ENCODE data around the gene STAT1. TPM values are rescaled to one million over a fixed set of nuclear protein-coding genes. Genes with fewer than 3 reads are reported as not detected.

Gene STAT1
- total RNA-seq (2014; rRNA removed; shearing (Covaris generic)) = 25.7 and 34.1 TPM in 2 replicates

DNA sequence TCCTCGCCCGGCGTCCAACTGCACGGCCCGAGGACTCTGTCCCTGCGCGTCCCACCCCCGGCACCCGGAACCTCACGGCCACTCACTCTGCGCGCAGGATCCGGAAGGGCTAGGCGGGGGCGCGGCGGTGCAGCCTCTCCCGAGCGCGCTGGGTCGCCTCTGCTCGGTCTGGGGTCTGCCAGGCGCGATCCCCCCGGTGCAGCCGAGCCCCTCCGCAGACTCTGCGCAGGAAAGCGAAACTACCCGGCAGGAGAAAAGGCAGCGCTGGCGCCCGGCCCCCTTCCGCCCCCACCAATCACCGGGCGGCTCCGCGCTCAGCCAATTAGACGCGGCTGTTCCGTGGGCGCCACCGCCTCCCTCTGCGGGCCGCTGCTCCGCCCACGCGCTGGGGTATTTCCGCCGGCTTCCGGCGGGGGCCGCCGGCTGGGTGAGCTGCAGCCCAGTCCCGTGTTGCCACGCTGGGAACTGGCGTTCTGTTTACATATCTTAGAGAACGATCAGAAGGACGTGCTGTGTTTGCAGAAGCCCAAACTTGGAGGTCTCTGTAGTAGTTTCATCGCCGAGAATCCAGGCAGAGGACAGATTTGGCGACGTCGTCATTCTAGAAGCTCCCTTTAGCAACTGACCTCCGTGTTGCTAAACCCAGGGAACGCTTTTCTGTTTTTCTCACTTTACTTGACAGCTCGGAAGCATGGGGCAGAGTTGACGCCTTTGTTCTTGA, at the start of gene STAT1:
Gene STAT1 (minus strand): TSS at position 240 of the 721 bp plus-strand sequence. CDS start 4,168 bp downstream, outside the sequence.
- Histone ChIP-seq H3K36me3 (replicated peaks; ENCODE audit: control insufficient read depth, insufficient read depth, low read length) (no peaks in the 10 kb centered on the region; the same call in 1 of the 2 replicates), H3K27me3 (ENCODE audit: control insufficient read depth, insufficient read depth, low read length) (peaks cover 12% of the 10 kb centered on the region), H3K4me3 (ENCODE audit: insufficient read depth, low read depth, low read length) (peak within 1 kb of the TSS; percentile 87)
- peak; percentile 98 for DNase-seq

DNA sequence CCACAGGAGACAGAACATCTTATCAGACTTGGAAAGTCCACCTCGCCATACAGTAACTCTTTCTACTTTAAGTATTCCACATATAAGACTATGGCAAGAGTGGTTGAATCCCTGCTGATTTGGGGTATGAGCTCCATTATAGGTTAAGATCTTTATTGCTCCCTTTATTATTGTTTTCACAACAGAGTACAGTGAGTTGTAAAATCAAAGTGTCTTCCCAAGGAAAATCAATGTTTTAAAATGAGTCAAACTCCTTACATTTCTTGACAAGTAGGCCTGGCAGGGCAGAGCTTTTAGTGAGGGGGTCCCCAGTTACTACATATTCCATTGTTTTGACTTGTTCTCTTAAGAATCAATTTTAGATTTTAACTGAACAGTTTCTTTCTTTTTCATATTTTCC, 49.6 kb upstream of the STAT1 start:
- no peaks in the 10 kb centered on the region for H3K36me3 ChIP-seq (replicated peaks; ENCODE audit: control insufficient read depth, insufficient read depth, low read length)
- H3K27me3 ChIP-seq (ENCODE audit: control insufficient read depth, insufficient read depth, low read length) = no peaks in the 10 kb centered on the region
- H3K4me3 ChIP-seq (ENCODE audit: insufficient read depth, low read depth, low read length) = no peak overlapping the region
- DNase-seq = no peak

DNA sequence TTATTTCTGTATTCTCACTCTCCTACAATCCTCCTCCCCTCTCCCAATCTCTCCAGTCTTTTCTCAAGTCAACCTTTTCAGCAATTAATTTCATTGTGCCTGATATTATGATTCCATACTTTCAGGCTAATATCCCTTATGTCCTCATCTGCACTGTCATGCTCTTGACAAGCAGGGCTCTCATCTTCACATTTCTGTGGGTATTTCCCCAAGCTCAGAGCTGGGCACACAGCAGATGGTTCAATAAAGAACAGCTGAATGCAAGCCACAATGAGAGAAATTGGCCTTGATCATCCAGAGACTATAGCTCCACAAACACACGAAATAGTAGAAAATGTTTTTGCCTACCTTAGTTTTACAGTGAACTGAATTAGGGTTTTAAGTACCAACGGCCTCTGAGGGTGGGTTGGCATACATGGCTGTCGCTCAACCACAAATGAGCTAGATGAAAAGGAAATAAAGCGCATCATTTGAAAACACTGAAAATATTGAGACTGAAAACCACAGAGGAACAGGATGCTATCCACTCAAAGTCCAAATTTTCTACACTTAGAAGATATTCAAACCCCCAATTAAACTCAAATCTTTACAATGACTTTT, 47.5 kb upstream of the STAT1 start:
- no peak for DNase-seq
- no peak overlapping the region for H3K4me3 ChIP-seq (ENCODE audit: insufficient read depth, low read depth, low read length)
- no peaks in the 10 kb centered on the region for H3K36me3 ChIP-seq (replicated peaks; ENCODE audit: control insufficient read depth, insufficient read depth, low read length)

DNA sequence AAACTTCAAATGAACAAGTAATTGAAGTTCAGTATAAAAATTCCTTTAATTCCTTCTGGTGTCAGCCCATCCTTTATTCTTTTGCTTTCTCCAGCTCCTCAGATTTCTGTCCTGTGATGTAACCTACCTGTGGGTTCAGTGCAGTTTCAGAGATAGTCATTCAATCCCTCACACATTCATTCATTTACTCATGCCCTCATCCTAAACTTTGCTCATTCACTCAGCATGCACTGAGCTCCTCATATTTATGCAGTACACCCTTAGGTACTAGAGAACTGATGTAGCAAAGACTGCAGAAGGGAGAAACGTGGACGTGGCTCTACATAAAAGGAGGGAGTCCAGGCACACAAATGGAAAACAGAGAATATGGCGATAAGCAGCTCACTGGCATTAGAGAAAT, 45.3 kb upstream of the STAT1 start:
- Histone ChIP-seq H3K4me3 (ENCODE audit: insufficient read depth, low read depth, low read length) (no peak overlapping the region), H3K36me3 (replicated peaks; ENCODE audit: control insufficient read depth, insufficient read depth, low read length) (no peaks in the 10 kb centered on the region), H3K27me3 (ENCODE audit: control insufficient read depth, insufficient read depth, low read length) (no peaks in the 10 kb centered on the region)
- no peak for DNase-seq

More for the DNA sequence above, 47.5 kb upstream of the STAT1 start:
- no peaks in the 10 kb centered on the region for H3K27me3 ChIP-seq (ENCODE audit: control insufficient read depth, insufficient read depth, low read length)

DNA sequence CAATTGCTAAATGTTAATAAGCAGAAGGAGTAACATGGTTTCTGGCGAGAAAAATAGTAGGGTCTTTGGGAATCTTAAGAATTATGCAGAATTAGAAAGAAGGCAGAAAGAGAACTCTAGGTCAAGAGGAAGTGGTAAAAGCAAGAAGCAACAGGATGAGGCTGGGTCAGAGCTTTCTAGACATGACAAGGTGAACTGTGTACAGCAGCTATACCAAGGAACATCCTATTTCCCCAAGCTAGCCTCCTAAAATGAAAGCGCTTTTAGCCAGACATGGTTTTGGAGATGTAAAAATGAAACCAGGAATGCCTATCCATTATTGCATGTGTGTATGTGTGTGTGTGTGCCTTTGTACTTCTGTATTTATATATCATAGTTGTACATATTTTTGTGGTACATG, 42.3 kb upstream of the STAT1 start:
- H3K4me3 ChIP-seq (ENCODE audit: insufficient read depth, low read depth, low read length) = no peak overlapping the region
- DNase-seq = no peak
- no peaks in the 10 kb centered on the region for H3K27me3 ChIP-seq (ENCODE audit: control insufficient read depth, insufficient read depth, low read length)
- no peaks in the 10 kb centered on the region for H3K36me3 ChIP-seq (replicated peaks; ENCODE audit: control insufficient read depth, insufficient read depth, low read length)

DNA sequence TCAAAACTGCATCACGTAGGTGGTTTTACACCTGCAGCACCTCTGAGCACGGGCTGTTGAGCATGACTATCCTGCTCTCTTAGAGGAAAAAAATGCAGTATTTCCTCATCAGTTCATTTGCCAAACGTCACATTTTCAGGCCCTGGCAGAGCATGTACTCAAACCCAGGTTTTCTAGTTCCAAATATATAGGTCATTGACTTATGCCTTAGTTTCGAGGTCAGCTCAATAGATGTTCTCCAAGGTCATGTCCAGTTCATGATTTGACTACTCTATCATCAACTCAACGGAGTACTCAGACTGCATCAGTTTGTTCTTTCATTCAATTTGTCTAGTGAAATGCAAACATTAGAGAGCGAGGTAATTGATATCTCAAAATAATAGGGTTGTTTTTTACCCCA, 39.3 kb upstream of the STAT1 start:
- DNase-seq = no peak
- Histone ChIP-seq H3K36me3 (replicated peaks; ENCODE audit: control insufficient read depth, insufficient read depth, low read length) (no peaks in the 10 kb centered on the region), H3K27me3 (ENCODE audit: control insufficient read depth, insufficient read depth, low read length) (no peaks in the 10 kb centered on the region), H3K4me3 (ENCODE audit: insufficient read depth, low read depth, low read length) (no peak overlapping the region)

DNA sequence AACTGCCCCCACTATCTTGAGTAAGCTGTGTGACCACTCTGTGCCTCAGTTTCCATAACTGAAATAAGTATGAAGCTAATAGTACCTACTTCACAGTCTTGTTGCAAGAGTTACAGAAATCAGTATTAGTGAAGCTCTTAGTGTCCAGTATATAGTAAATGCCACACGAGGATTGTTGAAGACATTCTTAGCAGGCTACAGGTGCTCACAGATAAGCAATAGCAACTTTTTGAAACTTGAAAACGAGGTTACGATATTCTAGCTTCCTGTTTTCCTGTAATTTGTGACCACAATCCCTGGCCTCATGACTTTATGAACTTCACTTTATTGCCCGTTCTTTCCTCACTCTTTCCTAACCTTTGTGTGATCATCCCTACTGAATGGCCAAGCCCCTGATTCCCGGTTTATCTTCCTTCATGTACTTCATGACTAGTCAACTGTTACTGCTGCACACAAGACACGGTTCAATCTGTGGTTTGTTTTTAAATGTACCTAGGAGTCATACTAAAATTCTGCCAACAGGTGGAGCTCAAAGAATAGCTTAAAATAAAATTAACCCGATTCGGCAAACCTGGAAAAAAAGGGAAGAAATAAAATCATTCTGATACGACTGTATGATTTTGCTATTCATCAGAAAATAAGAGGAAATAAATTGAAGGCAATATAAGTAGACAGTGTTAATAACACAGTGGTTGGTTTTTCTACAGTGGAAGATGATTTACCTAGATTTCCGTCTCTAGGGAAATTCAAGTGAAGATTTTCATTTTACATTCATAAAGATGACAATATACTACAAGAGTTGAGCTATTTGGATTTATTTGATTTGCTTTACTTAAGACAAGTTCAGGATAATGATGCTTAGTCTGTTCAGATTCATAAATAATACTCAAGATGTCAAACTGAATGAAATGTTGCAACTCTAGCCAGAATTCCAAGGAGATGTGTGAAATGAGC, 38.1 kb upstream of the STAT1 start:
- Histone ChIP-seq H3K36me3 (replicated peaks; ENCODE audit: control insufficient read depth, insufficient read depth, low read length) (no peaks in the 10 kb centered on the region), H3K27me3 (ENCODE audit: control insufficient read depth, insufficient read depth, low read length) (no peaks in the 10 kb centered on the region), H3K4me3 (ENCODE audit: insufficient read depth, low read depth, low read length) (no peak overlapping the region)
- DNase-seq = peak; percentile 21

DNA sequence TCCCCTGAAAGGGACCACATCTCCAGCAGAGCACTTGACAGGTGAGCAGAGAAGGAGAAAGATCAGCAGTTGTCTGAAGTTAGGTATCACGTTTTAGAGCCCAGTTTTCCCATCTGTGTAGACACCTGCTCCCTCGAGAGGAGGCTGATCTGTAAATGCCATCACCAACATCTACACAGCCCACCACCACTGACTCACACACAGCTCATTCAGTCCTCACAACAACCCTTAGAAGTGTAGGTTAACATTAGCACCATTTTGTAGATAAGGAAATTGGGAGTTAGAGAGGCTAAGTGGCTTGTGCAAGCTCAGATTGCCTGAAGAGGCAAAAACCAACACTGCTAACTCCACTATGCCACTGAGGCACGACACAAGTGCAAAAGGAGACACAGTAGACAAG, 37.2 kb upstream of the STAT1 start:
- no peaks in the 10 kb centered on the region for H3K36me3 ChIP-seq (replicated peaks; ENCODE audit: control insufficient read depth, insufficient read depth, low read length)
- DNase-seq = no peak
- no peaks in the 10 kb centered on the region for H3K27me3 ChIP-seq (ENCODE audit: control insufficient read depth, insufficient read depth, low read length)
- no peak overlapping the region for H3K4me3 ChIP-seq (ENCODE audit: insufficient read depth, low read depth, low read length)

DNA sequence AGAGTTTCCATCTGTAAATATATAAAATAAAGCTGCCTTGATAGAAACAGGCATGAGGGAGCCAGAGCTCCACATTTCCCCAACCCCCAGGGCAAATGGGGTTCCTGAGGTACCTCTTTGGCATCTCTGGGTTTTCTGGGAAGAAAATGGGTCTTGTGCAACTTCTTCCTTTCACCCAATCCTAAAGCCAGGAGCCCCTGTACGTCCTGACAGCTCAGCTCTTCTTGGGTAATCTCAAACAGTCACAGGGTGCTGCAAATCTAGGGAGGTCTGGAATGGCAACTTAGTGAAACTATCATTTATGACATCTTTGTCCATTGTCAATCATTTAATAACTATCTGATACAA, 36.6 kb upstream of the STAT1 start:
- Histone ChIP-seq H3K36me3 (replicated peaks; ENCODE audit: control insufficient read depth, insufficient read depth, low read length) (no peaks in the 10 kb centered on the region), H3K4me3 (ENCODE audit: insufficient read depth, low read depth, low read length) (no peak overlapping the region), H3K27me3 (ENCODE audit: control insufficient read depth, insufficient read depth, low read length) (no peaks in the 10 kb centered on the region)
- DNase-seq = no peak

DNA sequence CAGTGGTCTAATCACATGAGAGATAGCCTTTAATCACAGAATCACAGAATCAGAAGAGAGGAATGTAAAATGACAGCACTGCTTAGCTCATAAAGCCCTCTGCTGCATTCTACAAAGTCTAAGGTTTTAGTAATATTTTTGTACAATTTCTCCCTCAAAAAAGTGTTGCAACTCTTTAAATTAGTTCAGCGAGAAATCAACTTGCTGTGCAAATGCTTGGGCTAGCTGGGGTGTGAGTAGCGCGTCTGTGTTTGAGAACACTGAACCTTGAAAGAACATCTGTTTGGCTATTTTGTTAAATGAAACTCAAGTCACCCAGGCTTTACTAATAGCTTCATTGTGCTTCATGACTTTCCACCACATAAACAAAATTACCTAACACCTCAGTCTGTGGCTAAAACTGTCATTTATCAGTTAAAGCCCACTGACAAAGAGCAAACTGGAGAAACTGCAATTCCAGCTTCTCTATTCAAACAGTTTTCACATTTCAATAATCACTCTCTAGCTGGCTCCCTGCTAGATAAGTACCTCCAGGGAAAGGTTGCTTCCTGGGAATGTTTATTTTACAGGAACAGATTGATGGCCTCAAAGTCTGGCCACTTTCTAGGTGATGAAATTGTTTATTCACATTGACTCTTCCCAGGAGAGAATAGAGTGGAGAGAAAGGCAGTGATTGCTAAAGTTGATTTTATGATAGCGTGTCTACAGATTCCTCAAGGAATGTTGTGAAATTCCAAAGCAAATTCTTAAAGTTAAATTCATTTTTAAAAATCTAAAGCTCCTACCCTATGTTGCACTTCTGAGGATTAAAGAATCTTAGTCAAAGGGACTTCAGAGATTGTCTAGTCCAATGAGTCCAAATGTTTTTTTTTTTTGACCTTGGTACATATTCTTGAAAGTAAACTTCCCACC, 36.0 kb upstream of the STAT1 start:
- H3K27me3 ChIP-seq (ENCODE audit: control insufficient read depth, insufficient read depth, low read length) = no peaks in the 10 kb centered on the region
- DNase-seq = no peak
- H3K4me3 ChIP-seq (ENCODE audit: insufficient read depth, low read depth, low read length) = no peak overlapping the region
- H3K36me3 ChIP-seq (replicated peaks; ENCODE audit: control insufficient read depth, insufficient read depth, low read length) = no peaks in the 10 kb centered on the region

DNA sequence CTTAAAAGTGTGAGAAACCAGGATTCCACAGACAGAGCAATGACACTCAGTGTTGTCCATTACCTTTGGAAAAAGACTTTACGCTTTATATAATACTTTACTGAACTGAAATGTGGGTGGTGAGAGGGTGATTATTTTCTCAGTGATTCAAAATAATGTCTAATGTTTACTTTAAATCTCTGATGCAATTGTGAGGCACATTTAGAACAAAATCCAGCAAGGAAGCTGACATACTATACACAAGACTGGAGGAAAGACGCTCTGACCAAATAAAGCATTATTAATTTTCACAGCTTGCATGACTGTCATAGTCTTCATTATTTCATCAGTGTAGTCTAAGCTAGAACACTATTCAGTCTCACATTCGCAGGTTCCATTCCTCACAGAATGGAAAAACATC, 34.1 kb upstream of the STAT1 start:
- H3K4me3 ChIP-seq (ENCODE audit: insufficient read depth, low read depth, low read length) = no peak overlapping the region
- no peaks in the 10 kb centered on the region for H3K36me3 ChIP-seq (replicated peaks; ENCODE audit: control insufficient read depth, insufficient read depth, low read length)
- DNase-seq = no peak
- no peaks in the 10 kb centered on the region for H3K27me3 ChIP-seq (ENCODE audit: control insufficient read depth, insufficient read depth, low read length)

DNA sequence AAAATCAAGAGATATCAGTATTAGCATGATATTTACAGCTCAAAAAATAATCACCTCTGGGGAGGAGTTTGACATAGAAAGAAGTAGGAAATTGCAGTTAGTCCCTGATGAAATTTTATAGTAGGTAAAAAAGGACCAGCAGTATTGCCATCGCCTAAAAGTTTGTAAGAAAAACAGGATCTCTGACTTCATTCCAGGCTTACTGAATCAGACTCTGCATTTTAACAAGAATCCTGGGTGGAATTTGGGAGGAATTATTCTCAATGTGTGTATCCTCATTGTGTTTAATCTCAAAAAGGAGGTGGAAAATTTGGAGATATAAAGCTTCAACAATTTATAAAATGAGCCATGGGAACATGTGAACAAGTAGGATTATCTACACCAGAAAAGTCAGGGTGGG, 31.2 kb upstream of the STAT1 start:
- DNase-seq = no peak

DNA sequence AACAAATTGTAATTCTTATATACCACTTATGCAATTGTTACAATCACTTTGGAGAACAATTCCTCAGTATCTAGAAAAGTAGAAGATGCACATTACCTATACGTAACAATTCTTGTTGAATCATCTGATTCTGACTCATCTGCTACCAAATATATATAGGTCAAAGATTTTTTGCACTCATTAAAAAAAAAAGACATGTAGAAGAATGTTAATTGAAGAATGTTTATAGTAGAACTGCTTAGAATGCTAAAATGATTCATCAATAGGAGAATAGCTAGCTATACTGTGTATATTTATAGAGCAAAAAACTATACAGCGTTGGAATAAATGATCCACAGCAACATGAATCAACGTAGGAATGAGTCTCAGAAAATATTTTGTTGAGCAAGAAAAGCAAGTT, 29.5 kb upstream of the STAT1 start:
- Histone ChIP-seq H3K27me3 (ENCODE audit: control insufficient read depth, insufficient read depth, low read length) (no peaks in the 10 kb centered on the region), H3K36me3 (replicated peaks; ENCODE audit: control insufficient read depth, insufficient read depth, low read length) (no peaks in the 10 kb centered on the region), H3K4me3 (ENCODE audit: insufficient read depth, low read depth, low read length) (no peak overlapping the region)
- DNase-seq = no peak

More for the DNA sequence above, 31.2 kb upstream of the STAT1 start:
- Histone ChIP-seq H3K27me3 (ENCODE audit: control insufficient read depth, insufficient read depth, low read length) (no peaks in the 10 kb centered on the region), H3K4me3 (ENCODE audit: insufficient read depth, low read depth, low read length) (no peak overlapping the region), H3K36me3 (replicated peaks; ENCODE audit: control insufficient read depth, insufficient read depth, low read length) (no peaks in the 10 kb centered on the region)

All from H7 (cell line).